Medulla oblongata (tissue), 1 donor: ENCODE data around the gene NSD2.

ENCODE experiments used
- DNase-seq: peaks from one replicate; pipeline ENCODE4 v3.0.0-alpha.2; 2015; ENCODE audit errors: extremely low spot score

Gene NSD2

GRCh38 chr4:1864076-1865008 lies 6.9 kb upstream of the NSD2 start:
- no peak for DNase-seq

GRCh38 chr4:1866189-1866661 lies 5.0 kb upstream of the NSD2 start:
- DNase-seq, result no peak

- no peak for DNase-seq
Observed at GRCh38 chr4:1868293-1868692, 2.9 kb upstream of the NSD2 start.

GRCh38 chr4:1868912-1869311 lies 2.3 kb upstream of the NSD2 start:
- DNase-seq, result no peak

- DNase-seq, result no peak
Observed at GRCh38 chr4:1869530-1870327, 1.5 kb upstream of the NSD2 start.

- peak; percentile 67 for DNase-seq
Observed at GRCh38 chr4:1870328-1870577, 940 bp upstream of the NSD2 start.

- DNase-seq, result no peak
Observed at GRCh38 chr4:1871471-1872021, 353 bp downstream of the NSD2 start.

GRCh38 chr4:1872870-1873269 lies 1.7 kb downstream of the NSD2 start:
- no peak for DNase-seq

GRCh38 chr4:1873291-1873690 lies 2.1 kb downstream of the NSD2 start:
- no peak for DNase-seq

- no peak for DNase-seq
Observed at GRCh38 chr4:1873776-1874175, 2.6 kb downstream of the NSD2 start.

- no peak for DNase-seq
Observed at GRCh38 chr4:1874201-1874600, 3.0 kb downstream of the NSD2 start.

- no peak for DNase-seq
Observed at GRCh38 chr4:1879485-1879884, 8.3 kb downstream of the NSD2 start.

- DNase-seq, result no peak
Observed at GRCh38 chr4:1880332-1880731, 9.1 kb downstream of the NSD2 start.

- DNase-seq, result no peak
Observed at GRCh38 chr4:1882850-1883271, 11.7 kb downstream of the NSD2 start.

GRCh38 chr4:1883583-1883982 lies 12.4 kb downstream of the NSD2 start:
- no peak for DNase-seq

- DNase-seq, result no peak
Observed at GRCh38 chr4:1885414-1885813, 14.2 kb downstream of the NSD2 start.

GRCh38 chr4:1887052-1887451 lies 15.9 kb downstream of the NSD2 start:
- no peak for DNase-seq

GRCh38 chr4:1890979-1891570 lies 19.9 kb downstream of the NSD2 start:
- DNase-seq, result no peak

- no peak for DNase-seq
Observed at GRCh38 chr4:1895971-1896657, 24.9 kb downstream of the NSD2 start.

GRCh38 chr4:1896658-1896991 lies 25.4 kb downstream of the NSD2 start:
- no peak for DNase-seq

GRCh38 chr4:1898007-1898406 lies 26.8 kb downstream of the NSD2 start:
- DNase-seq, result no peak

- DNase-seq, result no peak
Observed at GRCh38 chr4:1898681-1899080, 27.5 kb downstream of the NSD2 start.
